GM19043 (cell line): ENCODE results near the gene CFDP1.
"Not testable (repeated sequence)": the region's sequence is repeated elsewhere in the genome, so short reads cannot be mapped to it uniquely, and the experiment has no call there.

ENCODE experiments used
- ATAC-seq: cut with Tn5 transposase; IDR thresholded peaks from one replicate; pipeline ENCODE4 v1.9.1; 2021; ENCODE audit warnings: low read depth; ENCODE audit not compliant: unreplicated experiment

CFDP1 gene

DNA sequence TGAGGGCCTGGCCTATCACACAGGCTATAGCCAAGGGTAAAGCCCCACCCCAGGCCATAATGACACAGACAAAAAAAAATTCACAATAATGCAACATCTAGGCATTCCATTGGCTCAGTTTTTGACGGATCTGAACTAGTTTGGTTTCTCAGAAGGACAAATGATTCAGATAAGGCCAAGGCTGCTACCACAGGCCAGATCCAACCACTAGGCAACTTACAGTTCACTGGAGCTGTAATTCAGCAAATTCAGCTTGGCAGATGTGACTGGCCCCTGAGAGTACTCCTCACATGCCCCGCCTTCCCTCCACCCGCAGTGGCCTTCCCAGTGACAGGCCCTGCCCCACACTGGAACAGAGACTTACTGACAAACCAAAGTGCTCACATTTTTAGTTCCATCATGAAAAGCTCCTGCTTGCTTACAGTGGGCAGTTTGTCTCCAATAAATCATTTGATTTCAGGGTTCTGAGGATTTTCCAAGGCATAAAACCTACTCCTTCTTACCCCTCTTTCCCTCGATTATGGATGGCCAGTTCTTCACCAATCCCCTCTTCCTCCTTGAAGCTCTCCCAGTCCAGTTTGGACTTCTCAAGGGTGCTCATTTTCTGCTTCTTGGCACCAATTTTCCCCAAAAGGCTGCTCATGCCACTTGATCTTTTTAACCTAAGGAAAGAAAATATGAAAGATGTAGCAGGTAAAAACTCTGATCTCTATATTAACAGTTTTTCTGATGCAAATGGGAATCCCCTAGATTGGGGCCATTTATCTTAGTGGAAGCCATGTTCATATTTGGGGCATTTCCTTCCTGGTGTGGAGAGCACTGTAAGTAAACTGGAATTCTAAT is 128.6 kb downstream of the CFDP1 start:
- no peak for ATAC-seq

- ATAC-seq: no peak
These were observed 131.5 kb downstream of the CFDP1 start for GRCh38 chr16:75301804-75302203.

- no peak for ATAC-seq
These were observed 135.0 kb downstream of the CFDP1 start for GRCh38 chr16:75298267-75298666.

GRCh38 chr16:75296606-75297005 is 136.7 kb downstream of the CFDP1 start:
- no peak for ATAC-seq

DNA sequence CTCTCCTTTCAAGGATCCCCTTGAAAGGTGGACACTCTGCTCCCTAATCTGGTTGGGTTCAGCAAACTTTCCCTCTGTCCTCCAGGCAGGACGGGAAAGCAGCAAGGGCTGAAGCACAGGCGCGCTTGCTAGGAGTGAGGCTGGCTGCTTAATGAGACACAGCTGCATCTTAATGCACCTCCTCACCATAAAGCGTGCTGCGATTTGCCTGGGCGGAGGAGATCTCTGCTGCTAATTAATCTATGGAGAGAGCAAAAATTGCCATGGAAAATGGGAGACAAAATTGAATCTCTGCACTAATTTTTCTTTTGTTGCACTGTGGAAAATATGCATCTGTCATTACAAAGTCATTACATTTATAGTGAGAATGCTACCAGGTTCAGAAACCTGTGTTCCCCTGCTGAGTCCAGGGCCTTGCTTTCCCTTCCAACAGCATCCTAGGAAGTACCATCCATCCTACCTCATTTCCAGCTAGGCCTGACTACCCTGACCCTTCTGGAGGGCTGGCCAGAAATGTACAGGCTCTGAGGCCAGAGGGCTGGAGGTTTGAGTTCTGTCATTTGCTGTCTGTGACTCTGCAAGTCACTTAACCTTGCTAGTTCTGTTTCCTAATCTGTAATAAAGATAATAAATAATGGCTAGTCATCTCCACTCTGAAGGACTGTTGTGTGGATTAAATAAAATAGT is 138.4 kb downstream of the CFDP1 start:
- no peak for ATAC-seq

- no peak for ATAC-seq
These were observed 139.5 kb downstream of the CFDP1 start for GRCh38 chr16:75293772-75294171.

- ATAC-seq: no peak
These were observed 140.1 kb downstream of the CFDP1 start for GRCh38 chr16:75293173-75293572.

- ATAC-seq: no peak
These were observed 140.6 kb downstream of the CFDP1 start for GRCh38 chr16:75292691-75293090.

DNA sequence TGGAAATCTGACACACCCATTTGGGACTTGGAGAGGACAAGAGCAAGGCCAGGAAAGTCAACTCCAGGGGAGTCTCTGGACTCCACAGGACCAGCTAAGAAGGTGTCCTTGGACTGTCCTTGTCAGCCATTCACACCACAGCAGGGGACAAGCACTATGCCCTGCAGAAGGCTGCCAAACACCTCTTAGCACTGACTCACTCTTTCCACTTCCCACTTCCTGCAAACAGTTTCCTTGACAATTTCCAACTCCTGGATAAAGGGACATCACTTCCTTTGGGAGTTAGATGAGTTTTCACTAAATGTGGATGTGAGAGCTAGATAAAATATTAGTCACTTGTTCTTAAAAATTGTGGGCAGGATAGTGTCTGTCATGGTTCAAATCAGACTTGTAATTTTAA is 144.1 kb downstream of the CFDP1 start:
- ATAC-seq: no peak

DNA sequence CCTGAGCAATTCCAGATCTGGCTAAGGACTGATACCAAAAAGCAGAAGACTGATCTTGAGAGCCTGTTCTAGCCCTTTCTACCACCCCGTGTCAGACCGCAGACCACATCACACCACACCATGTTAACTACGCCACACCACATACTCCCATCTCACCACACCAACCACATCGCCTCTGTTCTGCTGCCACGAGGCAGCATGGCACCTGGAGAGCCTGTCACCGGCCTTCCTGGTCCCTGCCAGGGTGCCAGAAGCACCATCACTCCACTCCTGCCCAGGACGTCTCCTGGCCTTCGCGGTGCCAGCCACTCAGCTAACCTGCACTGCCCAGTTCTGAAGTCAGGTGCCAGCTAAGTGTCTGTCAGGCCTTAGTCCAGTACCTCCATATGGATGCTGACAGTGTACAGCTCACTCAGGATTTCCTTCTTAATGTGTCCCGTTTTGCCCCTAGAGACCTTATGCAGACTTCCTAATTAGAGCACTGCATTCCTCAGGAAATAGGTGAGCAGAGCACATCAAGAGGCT is 144.6 kb downstream of the CFDP1 start:
- no peak for ATAC-seq

GRCh38 chr16:75288181-75288580 is 145.1 kb downstream of the CFDP1 start:
- ATAC-seq: no peak

GRCh38 chr16:75287708-75288107 is 145.6 kb downstream of the CFDP1 start:
- no peak for ATAC-seq

DNA sequence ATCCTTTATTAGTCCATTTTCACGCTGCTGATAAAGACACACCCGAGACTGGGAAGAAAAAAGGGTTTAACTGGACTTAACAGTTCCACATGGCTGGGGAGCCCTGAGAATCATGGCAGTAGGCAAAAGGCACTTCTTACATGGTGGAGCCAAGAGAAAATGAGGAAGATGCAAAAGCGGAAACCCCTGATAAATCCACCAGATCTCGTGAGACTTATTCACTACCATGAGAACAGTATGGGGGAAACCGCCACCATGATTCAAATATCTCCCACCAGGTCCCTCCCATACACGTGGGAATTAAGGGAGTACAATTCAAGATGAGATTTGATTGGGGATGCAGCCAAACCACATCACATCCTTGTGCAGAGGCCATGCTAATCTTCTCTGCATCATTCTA is 146.9 kb downstream of the CFDP1 start:
- ATAC-seq: no peak

DNA sequence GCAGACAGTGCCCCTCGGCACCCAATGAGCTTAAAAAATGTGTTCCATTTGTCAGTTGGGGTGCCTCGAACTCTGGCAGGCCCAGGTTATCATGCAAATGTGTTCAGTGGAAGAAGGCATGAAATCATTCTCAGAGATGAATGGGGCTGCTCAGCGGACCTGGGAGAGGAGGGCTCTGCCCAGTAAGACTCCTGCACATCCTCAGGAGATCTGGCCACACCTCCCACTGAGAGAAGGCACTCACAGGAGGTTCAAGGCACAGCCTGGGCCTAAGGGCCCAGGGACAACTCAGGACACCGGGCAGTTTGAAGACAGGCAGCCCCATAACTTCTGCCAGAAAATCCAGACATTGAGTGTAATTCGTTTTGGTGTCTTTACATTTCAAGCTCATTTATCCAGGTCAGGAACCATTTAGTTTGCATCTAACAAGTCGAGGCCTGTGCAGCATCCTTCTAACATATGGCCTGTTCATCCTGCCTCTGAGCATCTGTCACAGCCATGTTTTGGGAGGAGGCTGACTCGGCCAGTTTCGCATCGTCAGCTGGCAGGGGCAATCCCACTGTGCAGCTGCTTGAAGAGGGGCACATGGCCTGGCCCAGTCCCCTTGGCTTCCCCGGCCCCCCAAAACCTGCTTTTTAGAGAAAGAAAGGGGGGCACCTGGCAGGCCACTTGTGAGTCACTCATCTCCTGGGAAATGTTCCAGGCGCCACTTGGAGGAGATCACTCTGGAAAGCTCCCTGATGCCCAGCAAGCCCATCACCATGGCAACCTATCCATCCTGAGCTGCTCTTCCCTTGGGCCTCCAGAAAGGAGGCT is 150.6 kb downstream of the CFDP1 start:
- no peak for ATAC-seq

DNA sequence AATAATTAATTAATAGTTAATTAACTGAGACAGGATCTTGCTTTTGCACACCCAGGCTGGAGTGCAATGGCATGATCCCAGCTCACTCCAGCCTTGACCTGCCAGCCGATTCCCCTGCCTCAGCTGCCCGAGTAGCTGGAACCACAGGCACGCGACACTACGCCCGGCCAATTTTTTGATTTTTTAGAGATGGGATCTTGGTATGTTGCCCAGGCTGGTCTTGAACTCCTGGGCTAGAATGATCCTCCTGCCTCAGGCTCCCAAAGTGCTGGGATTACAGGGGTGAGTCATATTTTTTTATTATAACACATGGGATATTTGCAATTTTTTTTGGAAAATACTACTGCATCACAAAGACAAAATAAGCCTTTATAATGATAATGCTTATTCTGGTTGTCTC is 151.5 kb downstream of the CFDP1 start:
- no peak for ATAC-seq

GRCh38 chr16:75281009-75281408 is 152.3 kb downstream of the CFDP1 start:
- ATAC-seq: not testable (repeated sequence)

- no peak for ATAC-seq
These were observed 152.9 kb downstream of the CFDP1 start for GRCh38 chr16:75280331-75280804.

GRCh38 chr16:75279305-75279704 is 154.0 kb downstream of the CFDP1 start:
- no peak for ATAC-seq

- ATAC-seq: no peak
These were observed 160.0 kb downstream of the CFDP1 start for GRCh38 chr16:75273054-75273925.

- not testable (repeated sequence) for ATAC-seq
These were observed 160.7 kb downstream of the CFDP1 start for GRCh38 chr16:75272629-75273028.
